Suprapubic skin (tissue), 4 donors: Measurements from ENCODE around the gene ATXN1. TPM values are rescaled to one million over a fixed set of nuclear protein-coding genes. Genes with fewer than 3 reads are reported as not detected.

Source experiments
- DNase-seq, 2 donors: peaks; one replicate each; pipeline ENCODE4 v3.0.0-alpha.2; 2019; ENCODE audit warnings: low spot score in 2 of 2
- H3K27ac ChIP-seq: fragments of 200-600 bp; sonication (generic); one replicate; pipeline ENCODE4 v1.5.1; 2019
- H3K27me3 ChIP-seq: fragments of 200-600 bp; sonication (generic); one replicate; pipeline ENCODE4 v1.5.1; 2019
- H3K36me3 ChIP-seq: fragments of 200-600 bp; sonication (generic); one replicate; pipeline ENCODE4 v1.5.1; 2019
- H3K4me1 ChIP-seq: fragments of 200-600 bp; sonication (generic); one replicate; pipeline ENCODE4 v1.5.1; 2019
- H3K4me3 ChIP-seq: fragments of 200-600 bp; sonication (generic); one replicate; pipeline ENCODE4 v1.5.1; 2019; ENCODE audit warnings: mild to moderate bottlenecking
- H3K9me3 ChIP-seq: fragments of 200-600 bp; sonication (generic); one replicate; pipeline ENCODE4 v1.5.1; 2019
- CTCF ChIP-seq, 2 donors: fragments of 200-600 bp in 1 of 2; fragments of 450-650 bp in 1 of 2; sonication (generic) in 1 of 2; IDR thresholded peaks; one replicate each; pipeline ENCODE4 v1.5.1; 2016 to 2019; ENCODE audit warnings: antibody characterized with exemption in 2 of 2, mild to moderate bottlenecking in 1 of 2, moderate library complexity in 1 of 2
- EP300 ChIP-seq: sonication (generic); formaldehyde crosslinking; IDR thresholded peaks from one replicate; pipeline ENCODE4 v1.6.1; 2017; ENCODE audit warnings: antibody characterized with exemption
- POLR2A ChIP-seq, 2 donors: fragments of 450-650 bp; IDR thresholded peaks; one replicate each; pipeline ENCODE4 v1.6.1; 2017; ENCODE audit warnings: antibody characterized with exemption in 2 of 2, mild to moderate bottlenecking in 2 of 2, moderate library complexity in 2 of 2
- POLR2AphosphoS5 ChIP-seq, 3 donors: sonication (generic); formaldehyde crosslinking; IDR thresholded peaks; one replicate each; pipeline ENCODE4 v1.6.1; 2017; ENCODE audit warnings: antibody characterized with exemption in 3 of 3
- WGBS: methylation state at CpG from one replicate; pipeline ENCODE4 v1.1.5; 2018; 5-methylcytosine and 5-hydroxymethylcytosine counted together
- total RNA-seq, 4 donors: library from RNA; depleted of rRNA; stranded (reverse); fragments of >200 nt; gene quantifications; one replicate each; pipeline ENCODE4 v1.1.0, GENCODE V29; 2016

The ATXN1 gene
- total RNA-seq, 4 donors from 2014 or later = 32.8 to 95.4 (median 42.4) TPM

DNA sequence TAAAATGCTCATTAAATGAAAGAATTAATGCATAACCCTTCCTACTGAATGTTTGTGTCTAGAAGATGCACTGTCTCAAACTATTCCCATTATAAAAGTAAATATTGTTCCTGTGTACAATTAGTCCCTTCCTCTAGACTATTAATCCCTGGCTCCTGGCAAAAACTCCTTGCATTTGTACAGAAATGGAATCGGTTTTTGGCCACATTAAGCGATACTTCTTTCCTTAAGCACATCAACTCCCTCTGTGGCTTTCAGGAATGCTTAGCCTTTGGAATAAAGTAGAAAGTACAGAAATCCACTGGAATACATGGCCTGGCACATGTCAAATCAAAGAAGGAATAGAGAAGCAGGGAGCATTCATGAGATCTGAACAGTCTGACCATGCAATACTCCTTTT lies 343.1 kb downstream of the ATXN1 start:
- H3K27ac ChIP-seq = no peak overlapping the region
- no peak for DNase-seq
- TF ChIP-seq POLR2AphosphoS5 (IDR thresholded peaks at IDR 0.05) (no peak), CTCF (IDR thresholded peaks at IDR 0.05) (no peak), POLR2A (IDR thresholded peaks at IDR 0.05) (no peak), EP300 (no peak)

GRCh38 chr6:16415677-16416076 lies 345.6 kb downstream of the ATXN1 start:
- DNase-seq = no peak
- H3K27ac ChIP-seq = no peak overlapping the region
- H3K4me1 ChIP-seq = peaks cover 13% of the 10 kb centered on the region
- H3K4me3 ChIP-seq = no peak overlapping the region
- TF ChIP-seq EP300 (no peak), POLR2A (IDR thresholded peaks at IDR 0.05) (no peak), POLR2AphosphoS5 (IDR thresholded peaks at IDR 0.05) (no peak), CTCF (IDR thresholded peaks at IDR 0.05) (no peak)
- no peaks in the 10 kb centered on the region for H3K27me3 ChIP-seq
- 81% methylated on average over 6 of the region's 6 CpGs for WGBS
- H3K9me3 ChIP-seq = no peaks in the 10 kb centered on the region
- no peaks in the 10 kb centered on the region for H3K36me3 ChIP-seq

More for the DNA sequence above, 343.1 kb downstream of the ATXN1 start:
- 59% methylated on average over 2 of the region's 2 CpGs for WGBS
- Histone ChIP-seq H3K27me3 (no peaks in the 10 kb centered on the region), H3K4me3 (no peak overlapping the region), H3K4me1 (peaks cover 35% of the 10 kb centered on the region), H3K9me3 (no peaks in the 10 kb centered on the region), H3K36me3 (no peaks in the 10 kb centered on the region)

GRCh38 chr6:16414205-16414604 lies 347.1 kb downstream of the ATXN1 start:
- no peak for DNase-seq
- Histone ChIP-seq H3K4me1 (peaks cover 23% of the 10 kb centered on the region), H3K4me3 (no peak overlapping the region), H3K27ac (no peak overlapping the region), H3K36me3 (no peaks in the 10 kb centered on the region), H3K9me3 (no peaks in the 10 kb centered on the region), H3K27me3 (no peaks in the 10 kb centered on the region)
- TF ChIP-seq EP300 (no peak), POLR2AphosphoS5 (IDR thresholded peaks at IDR 0.05) (no peak), POLR2A (IDR thresholded peaks at IDR 0.05) (no peak), CTCF (IDR thresholded peaks at IDR 0.05) (no peak)
- 60% methylated on average over 5 of the region's 5 CpGs for WGBS

GRCh38 chr6:16413399-16413798 lies 347.9 kb downstream of the ATXN1 start:
- Histone ChIP-seq H3K4me1 (peaks cover 25% of the 10 kb centered on the region), H3K27ac (no peak overlapping the region), H3K9me3 (no peaks in the 10 kb centered on the region), H3K36me3 (no peaks in the 10 kb centered on the region), H3K4me3 (no peak overlapping the region), H3K27me3 (no peaks in the 10 kb centered on the region)
- TF ChIP-seq POLR2AphosphoS5 (IDR thresholded peaks at IDR 0.05) (no peak), POLR2A (IDR thresholded peaks at IDR 0.05) (no peak), EP300 (no peak), CTCF (IDR thresholded peaks at IDR 0.05) (no peak)
- no peak for DNase-seq
- 78% methylated on average over 4 of the region's 4 CpGs for WGBS

DNA sequence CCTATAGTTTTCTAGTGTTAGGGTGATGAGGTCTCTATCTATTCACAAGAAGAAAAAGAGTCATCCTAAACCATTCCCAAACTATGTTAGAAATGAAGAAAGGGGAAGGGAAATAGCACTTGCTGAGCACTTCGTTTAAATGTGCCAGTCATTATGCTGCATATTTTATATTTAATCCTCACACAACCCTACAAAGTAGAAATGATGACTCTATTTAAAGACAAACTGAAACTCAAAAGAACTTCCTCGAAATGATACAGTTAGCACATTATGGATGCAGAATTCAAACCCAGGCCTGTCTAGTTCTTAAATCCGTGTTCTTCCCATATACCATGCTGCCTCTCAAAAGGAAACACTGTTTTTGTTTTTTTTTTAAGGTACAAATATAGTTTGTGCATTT lies 348.3 kb downstream of the ATXN1 start:
- Histone ChIP-seq H3K27ac (no peak overlapping the region), H3K36me3 (no peaks in the 10 kb centered on the region), H3K4me3 (no peak overlapping the region), H3K9me3 (no peaks in the 10 kb centered on the region), H3K4me1 (peaks cover 25% of the 10 kb centered on the region), H3K27me3 (no peaks in the 10 kb centered on the region)
- no peak for DNase-seq
- 62% methylated on average over 3 of the region's 3 CpGs for WGBS
- TF ChIP-seq CTCF (IDR thresholded peaks at IDR 0.05) (no peak), EP300 (no peak), POLR2A (IDR thresholded peaks at IDR 0.05) (no peak), POLR2AphosphoS5 (IDR thresholded peaks at IDR 0.05) (no peak)
